ENCODE data around the gene ZFYVE21. TPM values are rescaled to one million over a fixed set of nuclear protein-coding genes. Genes with fewer than 3 reads are reported as not detected.

Gene ZFYVE21
- total and polyA plus RNA-seq, 7 donors = 14.0 to 27.1 (median 19.9) TPM

DNA sequence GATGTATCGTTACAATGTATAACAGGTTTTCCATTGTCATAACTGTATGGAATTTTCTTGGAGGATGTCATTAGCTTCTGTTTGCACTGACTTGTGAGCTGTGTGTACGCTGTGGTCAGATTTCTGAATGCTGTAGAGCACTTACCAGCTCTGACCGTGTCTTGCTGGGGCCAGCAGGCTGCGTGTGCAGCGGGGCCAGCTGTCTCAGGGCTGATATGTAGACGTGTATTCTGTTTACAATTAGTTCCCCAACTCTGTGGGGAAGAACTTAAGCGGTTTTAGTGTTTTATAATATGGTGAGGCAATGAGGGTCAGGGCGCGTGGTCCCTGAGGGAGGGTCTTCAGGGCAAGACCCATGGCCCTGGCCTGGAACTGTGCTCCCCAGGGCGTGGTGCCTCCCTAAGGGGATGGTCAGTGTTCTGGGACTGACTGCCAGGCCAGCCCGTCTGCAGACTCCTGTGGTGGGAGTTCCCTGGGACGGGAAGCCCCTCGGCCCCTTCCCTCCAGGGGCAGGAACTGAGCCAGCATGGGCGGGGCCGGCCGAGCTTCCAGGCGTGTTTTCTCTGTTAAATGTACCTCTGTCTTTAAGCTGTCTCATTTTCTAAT lies 19.0 kb upstream of the ZFYVE21 start:
- H3K9me3 ChIP-seq = no peaks in the 10 kb centered on the region
- no peak for TF ChIP-seq CTCF (IDR thresholded peaks at IDR 0.05)
- intact Hi-C loops (cut with DNase I) = loop anchor here in 1 of 2 donors (5.0 kb wide), 1 partner anchor 64 kb away; no protein-coding TSS in a partner anchor
- no peaks in the 10 kb centered on the region for H3K27me3 ChIP-seq (ENCODE audit: insufficient read depth in 3 of 3, low read length in 2 of 3)
- peak; percentile 55 to 80 for DNase-seq
- H3K4me3 ChIP-seq = no peak overlapping the region
- H3K4me1 ChIP-seq = peaks cover 58% of the 10 kb centered on the region
- 27 to 35% (median 29%) methylated on average over 17 of the region's 17 CpGs for WGBS, 3 donors
- peaks cover 5 to 56% of the 10 kb centered on the region in 2 donors for H3K36me3 ChIP-seq (ENCODE audit: insufficient read depth in 1 of 2, low read depth in 1 of 2)
- H3K27ac ChIP-seq = peak overlapping the region; percentile 64
- ATAC-seq = no peak

DNA sequence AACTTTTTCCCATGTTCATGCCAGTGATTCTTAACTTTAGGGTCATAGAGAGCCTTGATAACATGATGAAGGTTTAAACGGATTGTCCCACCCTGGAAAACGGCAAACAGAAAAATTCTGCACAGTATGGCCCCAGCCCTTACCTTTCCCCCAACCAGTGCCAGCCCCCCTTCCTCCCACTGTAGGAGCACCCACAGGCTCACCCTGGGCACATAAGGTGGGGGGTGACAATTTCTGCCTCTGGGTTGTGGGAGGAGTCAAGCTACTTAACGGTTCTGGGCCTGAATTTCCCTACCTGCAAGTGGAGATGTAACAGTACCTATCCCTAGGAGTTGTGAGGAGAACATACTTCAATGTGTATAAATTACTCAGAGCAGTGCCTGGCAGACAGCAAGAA lies 18.4 kb upstream of the ZFYVE21 start:
- WGBS, 3 donors = 30 to 49% (median 31%) methylated on average over 3 of the region's 3 CpGs
- intact Hi-C loops (cut with DNase I) = loop anchor here in 1 of 2 donors (5.0 kb wide), 1 partner anchor 65 kb away; no protein-coding TSS in a partner anchor
- Histone ChIP-seq H3K4me1 (peaks cover 59% of the 10 kb centered on the region), H3K4me3 (no peak overlapping the region), H3K27ac (peak overlapping the region; percentile 64), H3K36me3 (ENCODE audit: insufficient read depth in 1 of 2, low read depth in 1 of 2) (peaks cover 5 to 56% of the 10 kb centered on the region in 2 donors), H3K9me3 (no peaks in the 10 kb centered on the region), H3K27me3 (ENCODE audit: insufficient read depth in 3 of 3, low read length in 2 of 3) (no peaks in the 10 kb centered on the region)
- DNase-seq = no peak
- TF ChIP-seq CTCF (IDR thresholded peaks at IDR 0.05) = no peak
- no peak for ATAC-seq

DNA sequence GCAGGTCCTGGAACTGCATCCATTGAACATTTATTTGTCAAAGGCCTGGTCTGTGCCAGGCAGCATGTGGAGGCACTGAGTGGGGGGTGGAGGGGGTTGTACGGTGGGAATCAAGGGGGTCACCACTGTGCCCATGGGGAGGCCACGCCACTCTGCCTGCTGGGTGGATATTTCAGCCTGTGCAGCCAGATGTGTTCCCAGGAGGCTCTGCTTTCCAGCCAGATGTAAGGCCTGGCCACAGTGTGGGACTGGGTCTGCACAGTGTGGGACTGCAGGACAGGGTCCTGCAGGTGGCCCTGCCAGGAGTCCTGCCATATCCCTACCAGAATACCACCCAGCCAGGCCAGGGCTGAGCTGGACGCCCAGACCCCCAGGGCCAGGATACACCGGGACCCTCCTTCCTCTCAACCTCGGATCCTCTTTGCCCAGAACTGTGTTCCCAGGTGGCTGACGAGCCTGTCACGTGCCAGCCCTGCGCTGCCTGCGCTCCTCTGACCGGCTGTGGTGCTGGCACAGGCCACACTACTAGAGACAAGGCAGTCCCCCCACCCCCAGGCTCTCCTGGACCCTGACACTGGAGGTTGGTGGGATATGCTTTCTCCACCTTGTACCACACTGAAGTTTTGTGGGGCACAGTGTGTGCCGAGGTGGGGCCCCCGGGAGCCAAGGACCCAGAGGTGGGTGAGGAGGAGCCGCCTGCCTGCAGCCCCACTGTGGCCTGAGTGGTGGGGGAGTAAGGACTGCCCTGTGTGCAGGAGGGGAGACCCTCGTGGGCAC lies 17.8 kb upstream of the ZFYVE21 start:
- ATAC-seq = no peak
- no peaks in the 10 kb centered on the region for H3K27me3 ChIP-seq (ENCODE audit: insufficient read depth in 3 of 3, low read length in 2 of 3)
- H3K4me1 ChIP-seq = peaks cover 59% of the 10 kb centered on the region
- no peaks in the 10 kb centered on the region for H3K9me3 ChIP-seq
- peak; percentile 12 to 43 for DNase-seq
- intact Hi-C loops (cut with DNase I) = loop anchor here in 1 of 2 donors (5.0 kb wide), 1 partner anchor 65 kb away; no protein-coding TSS in a partner anchor
- H3K36me3 ChIP-seq (ENCODE audit: insufficient read depth in 1 of 2, low read depth in 1 of 2) = peaks cover 5 to 56% of the 10 kb centered on the region in 2 donors
- H3K4me3 ChIP-seq = no peak overlapping the region
- no peak for TF ChIP-seq CTCF (IDR thresholded peaks at IDR 0.05)
- peak overlapping the region; percentile 30 for H3K27ac ChIP-seq
- 70 to 74% (median 70%) methylated on average over 12 to 14 of the region's 14 CpGs for WGBS, 3 donors

DNA sequence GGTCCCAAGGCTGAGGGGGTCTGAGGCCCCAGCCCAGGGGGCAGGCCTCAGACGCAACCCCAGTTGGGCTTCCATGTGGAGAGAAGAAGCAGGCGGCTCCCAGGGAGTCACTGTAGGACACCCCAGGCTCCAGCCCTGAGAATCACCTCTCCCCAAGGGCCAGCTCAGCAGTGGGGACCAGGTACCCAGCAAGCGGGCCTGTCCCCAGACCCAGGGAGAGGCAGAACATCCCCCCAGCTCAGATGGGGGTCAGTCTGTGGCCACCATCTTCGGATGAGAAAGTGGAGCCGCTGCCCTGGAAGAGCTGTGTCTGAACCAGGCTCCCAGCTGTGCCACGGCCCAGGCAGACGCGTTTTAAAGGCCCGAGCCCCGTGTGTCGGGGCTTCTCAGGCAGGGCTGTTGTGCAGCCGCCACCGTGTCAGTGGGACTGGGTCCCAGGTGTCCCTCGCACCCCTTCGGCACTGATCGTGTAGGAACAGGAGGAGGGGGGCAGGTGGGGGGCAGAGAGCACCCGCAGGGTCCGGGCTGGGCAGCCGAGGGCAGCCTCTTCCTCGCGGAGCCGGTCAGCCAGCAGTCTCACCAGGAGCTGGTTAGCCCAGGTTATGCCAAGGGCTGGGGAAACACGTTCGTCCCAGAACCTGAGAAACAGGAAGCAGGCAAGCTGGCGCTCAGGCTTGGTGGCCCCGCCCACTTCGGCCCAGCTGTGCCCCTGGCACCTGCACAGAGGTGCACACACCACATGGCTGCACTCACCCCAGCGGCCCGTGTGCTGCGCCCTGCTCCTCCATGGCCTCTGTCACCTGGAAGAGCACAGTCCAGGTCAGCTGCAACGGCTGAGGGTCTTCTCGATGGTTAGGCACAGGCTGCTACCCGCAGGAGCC lies 17.0 kb upstream of the ZFYVE21 start:
- Histone ChIP-seq H3K4me1 (peaks cover 51% of the 10 kb centered on the region), H3K9me3 (no peaks in the 10 kb centered on the region), H3K27me3 (ENCODE audit: insufficient read depth in 3 of 3, low read length in 2 of 3) (no peaks in the 10 kb centered on the region), H3K36me3 (ENCODE audit: insufficient read depth in 1 of 2, low read depth in 1 of 2) (peaks cover 6 to 56% of the 10 kb centered on the region in 2 donors), H3K27ac (peak overlapping the region; percentile 71), H3K4me3 (no peak overlapping the region)
- intact Hi-C loops (cut with DNase I) = loop anchor here in 1 of 2 donors (5.0 kb wide), 1 partner anchor 66 kb away; no protein-coding TSS in a partner anchor
- no peak for TF ChIP-seq CTCF (IDR thresholded peaks at IDR 0.05)
- ATAC-seq = no peak
- DNase-seq = peak; percentile 15 to 51
- WGBS, 3 donors = 80 to 88% (median 82%) methylated on average over 33 of the region's 33 CpGs
